Measurements from ENCODE around the gene PANX1. TPM values are rescaled to one million over a fixed set of nuclear protein-coding genes. Genes with fewer than 3 reads are reported as not detected.

Gene PANX1
- polyA plus RNA-seq, 3 donors = 25.4 to 27.9 (median 27.6) TPM

Other genes with a start within 250 kb of the PANX1 start
- gene HEPHL1, start 107.5 kb upstream of the PANX1 start, polyA plus RNA-seq (ENCODE audit: insufficient read length in 3 of 3) = under 1 TPM; 0.13 to 0.49 (median 0.14) TPM
- gene IZUMO1R, start 175.7 kb downstream of the PANX1 start, polyA plus RNA-seq (ENCODE audit: insufficient read length in 3 of 3) = not detected